Kidney (tissue), 14 donors: Measurements from ENCODE around the gene PAPOLG. TPM values are rescaled to one million over a fixed set of nuclear protein-coding genes. Genes with fewer than 3 reads are reported as not detected.

Experiments
- DNase-seq, 5 donors: peaks; one replicate each; pipeline ENCODE4 v3.0.0-alpha.2; 2013 to 2020
- FAIRE-seq: peaks from 2 replicates; lab custom pipeline; 2012; peaks lifted over from hg19 to GRCh38; lab: Jason Lieb, UNC
- H3K27ac ChIP-seq, 2 donors: one replicate each; pipeline ENCODE4 v1.7.0; 2013; ENCODE audit warnings: low read depth in 2 of 2, low read length in 2 of 2, inconsistent platforms in 1 of 2
- H3K27me3 ChIP-seq: one replicate; pipeline ENCODE4 v1.7.1; 2013; ENCODE audit warnings: low read length, inconsistent platforms; ENCODE audit not compliant: control insufficient read depth, insufficient read depth
- H3K36me3 ChIP-seq, 3 donors: one replicate each; pipeline versions ENCODE4 v1.7.0 to v1.7.1; 2013; ENCODE audit warnings: low read length in 3 of 3, control low read depth in 1 of 3, inconsistent platforms in 1 of 3; ENCODE audit not compliant: insufficient read depth in 3 of 3, control insufficient read depth in 2 of 3
- H3K4me1 ChIP-seq, 3 donors: one replicate each; pipeline versions ENCODE4 v1.7.0 to v1.7.1; 2013; ENCODE audit warnings: low read length in 3 of 3, inconsistent platforms in 1 of 3, low read depth in 1 of 3; ENCODE audit not compliant: control insufficient read depth in 2 of 3, insufficient read depth in 2 of 3
- H3K4me3 ChIP-seq, 3 donors: one replicate each; pipeline versions ENCODE4 v1.7.0 to v1.8.1; 2013; ENCODE audit warnings: low read length in 3 of 3, control low read depth in 1 of 3, inconsistent platforms in 1 of 3
- H3K9ac ChIP-seq, 3 donors: one replicate each; pipeline versions ENCODE4 v1.7.0 to v1.7.1; 2013; ENCODE audit warnings: low read length in 3 of 3, control low read depth in 1 of 3, inconsistent platforms in 1 of 3
- H3K9me3 ChIP-seq, 3 donors: one replicate each; pipeline versions ENCODE4 v1.7.0 to v1.7.1; 2013; ENCODE audit warnings: low read length in 3 of 3, control low read depth in 1 of 3, inconsistent platforms in 1 of 3; ENCODE audit not compliant: control insufficient read depth in 2 of 3, insufficient read depth in 1 of 3
- CTCF ChIP-seq: IDR thresholded peaks from 3 replicates; pipeline ENCODE4 v1.5.1; 2012; ENCODE audit warnings: mild to moderate bottlenecking, moderate library complexity, borderline replicate concordance; ENCODE audit not compliant: insufficient read depth; ENCODE audit errors: extremely low read depth
- intact Hi-C: fragments of 100-400 bp; cut with DNase I; formaldehyde crosslinking; loops from one replicate; pipeline ENCODE4 v1.11.1; 2022
- polyA plus RNA-seq: library from polyadenylated mRNA; stranded (reverse); fragments of 350-450 nt; fragmentation: Illumina TruSeq; extraction: RNeasy Lipid Tissue Mini Kit (QIAGEN cat#74804); gene quantifications from one replicate; pipeline ENCODE4 v1.2.3, GENCODE V29; 2014; ENCODE audit warnings: low read depth, low replicate concordance; ENCODE audit not compliant: insufficient read depth
- total RNA-seq: library from RNA; stranded (reverse); fragmentation: NEBNext Ultra II Directional; extraction: Animal tissue kit (Norgen Biotek cat#: 25700); gene quantifications from one replicate; pipeline ENCODE4 v1.2.1, GENCODE V29; 2021
- donor health status: control.
- donor health status: control.
- donor health status: control.
- donor health status: control.
- donor health status: control.
- donor health status: DM: yes; HTN: yes; CAD: no.
- donor health status: Normal renal cell carcinoma (clear cell type).

Gene PAPOLG
- total and polyA plus RNA-seq, 2 donors from 2014 or later, result 3.0 to 12.2 TPM

DNA sequence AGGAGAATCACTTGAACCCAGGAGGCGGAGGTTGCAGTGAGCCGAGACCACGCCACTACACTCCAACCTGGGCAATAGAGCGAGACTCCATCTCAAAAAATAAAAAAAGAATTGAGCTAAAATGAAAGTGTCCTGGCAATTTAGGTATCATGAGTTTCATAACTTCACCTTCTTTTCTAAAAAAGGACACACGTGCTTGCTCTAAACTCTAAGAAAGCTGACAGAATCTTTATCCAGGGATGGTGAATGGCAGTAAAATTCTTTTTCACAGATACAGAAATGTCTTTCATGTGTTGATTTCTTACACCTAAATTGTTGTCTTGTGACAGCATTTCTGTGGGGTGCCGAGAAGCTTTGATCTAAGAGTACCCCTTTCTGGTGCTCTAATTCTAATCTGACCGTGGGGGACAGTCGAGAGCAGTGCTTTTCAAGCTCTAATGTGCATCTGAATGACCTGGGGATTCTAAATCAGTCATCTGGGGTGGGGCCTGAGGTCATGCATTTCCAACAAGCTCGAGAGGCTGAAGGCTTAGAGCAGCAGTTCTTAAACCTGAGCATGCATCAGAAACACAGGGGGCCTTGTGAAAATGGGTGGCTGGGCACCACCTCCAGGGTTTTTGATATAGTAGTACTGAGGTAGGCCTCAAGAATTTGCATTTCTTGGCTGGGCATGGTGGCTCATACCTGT lies 83.2 kb downstream of the PAPOLG start:
- no peak overlapping the region for H3K27ac ChIP-seq
- FAIRE-seq (no peak), DNase-seq (no peak)
- H3K9me3 ChIP-seq, result no peaks in the 10 kb centered on the region
- H3K4me3 ChIP-seq, result no peak overlapping the region
- H3K27me3 ChIP-seq, result no peaks in the 10 kb centered on the region
- intact Hi-C loops, result no loop called here
- TF ChIP-seq CTCF, result no peak
- no peaks in the 10 kb centered on the region for H3K36me3 ChIP-seq
- H3K4me1 ChIP-seq, result no peaks in the 10 kb centered on the region
- no peak overlapping the region for H3K9ac ChIP-seq

- Histone ChIP-seq H3K27ac (no peak overlapping the region), H3K4me3 (no peak overlapping the region), H3K36me3 (no peaks in the 10 kb centered on the region), H3K9me3 (no peaks in the 10 kb centered on the region), H3K27me3 (no peaks in the 10 kb centered on the region), H3K9ac (no peak overlapping the region), H3K4me1 (no peaks in the 10 kb centered on the region)
- FAIRE-seq (no peak), DNase-seq (no peak)
- intact Hi-C loops, result no loop called here
- no peak for TF ChIP-seq CTCF
Measured at GRCh38 chr2:60840880-60841279, 84.8 kb downstream of the PAPOLG start.

DNA sequence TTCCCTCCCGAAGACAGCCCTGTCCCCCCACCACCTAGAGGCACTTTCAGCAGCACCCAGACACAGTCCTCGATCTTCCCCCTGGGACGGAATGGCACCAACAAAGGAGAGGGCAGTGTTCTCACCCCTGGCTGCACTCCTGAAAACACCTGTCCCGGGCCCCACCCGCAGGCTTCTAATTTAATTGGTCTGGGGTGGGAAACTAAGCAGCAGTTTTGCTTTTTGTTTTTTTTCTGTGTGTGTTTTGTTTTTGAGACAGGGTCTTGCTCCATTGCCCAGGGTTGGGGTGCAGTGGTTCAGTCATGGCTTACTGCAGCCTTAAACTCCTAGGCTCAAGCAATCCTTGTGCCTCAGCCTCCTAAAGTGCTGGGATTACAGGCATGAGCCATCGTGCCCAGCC lies 86.9 kb downstream of the PAPOLG start:
- H3K27me3 ChIP-seq, result no peaks in the 10 kb centered on the region
- FAIRE-seq, result no peak
- intact Hi-C loops, result no loop called here

More for the DNA sequence above, 86.9 kb downstream of the PAPOLG start:
- Histone ChIP-seq H3K4me1 (no peaks in the 10 kb centered on the region), H3K36me3 (no peaks in the 10 kb centered on the region), H3K4me3 (no peak overlapping the region), H3K27ac (no peak overlapping the region), H3K9me3 (no peaks in the 10 kb centered on the region), H3K9ac (no peak overlapping the region)
- DNase-seq, result no peak
- TF ChIP-seq CTCF, result no peak
